ENCODE data around the gene SHANK1.

DNA sequence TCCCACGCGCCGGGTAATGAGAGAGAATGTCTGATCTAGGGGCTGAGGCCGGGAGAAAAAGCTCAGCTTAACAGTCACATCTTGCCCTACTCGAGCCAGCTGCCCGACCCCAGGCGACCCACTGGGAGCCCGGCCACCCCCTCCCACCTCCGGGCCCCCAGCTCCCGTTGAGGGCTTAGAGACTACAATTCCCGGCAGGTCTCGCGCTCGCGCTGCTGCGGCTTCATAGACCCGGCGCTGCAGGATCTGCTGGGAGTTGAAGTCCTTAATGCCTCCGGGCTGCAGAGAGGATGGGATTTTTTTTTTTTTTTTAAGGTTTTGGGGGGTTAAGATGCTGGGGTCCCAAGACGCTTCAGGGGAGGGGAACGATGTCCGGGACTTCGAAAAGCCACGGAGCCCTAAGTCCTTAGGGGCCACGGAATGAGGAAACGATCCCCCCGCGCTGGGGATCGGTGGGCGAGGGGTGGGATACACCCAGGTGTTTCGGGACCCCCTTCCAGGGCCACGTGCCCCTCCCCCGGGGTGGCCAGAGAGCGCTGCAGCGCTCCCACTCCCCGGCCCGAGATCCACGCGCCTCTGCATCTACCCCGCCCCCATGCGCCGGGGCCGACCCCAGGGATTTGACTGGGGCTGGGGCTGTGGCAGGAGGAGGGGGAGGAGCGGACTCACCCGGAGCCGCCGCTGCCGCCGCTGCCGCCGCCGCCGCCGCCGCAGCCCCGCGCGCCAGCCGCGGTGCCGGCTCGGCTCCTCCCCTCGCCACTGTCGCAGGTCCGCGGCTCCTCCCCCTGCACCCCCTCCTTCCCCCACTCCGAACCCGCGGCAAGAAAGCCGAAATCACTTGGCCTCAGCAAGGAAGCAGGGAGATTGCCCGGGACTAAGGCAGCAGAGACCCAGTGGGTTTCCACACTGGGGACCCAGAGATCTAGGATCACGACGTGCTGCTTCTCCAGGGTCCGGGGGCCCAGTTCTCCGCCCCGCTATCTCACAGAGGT is 80.2 kb downstream of the SHANK1 start, which contains the start of gene SYT3:
- TF ChIP-seq, protein P1, sequence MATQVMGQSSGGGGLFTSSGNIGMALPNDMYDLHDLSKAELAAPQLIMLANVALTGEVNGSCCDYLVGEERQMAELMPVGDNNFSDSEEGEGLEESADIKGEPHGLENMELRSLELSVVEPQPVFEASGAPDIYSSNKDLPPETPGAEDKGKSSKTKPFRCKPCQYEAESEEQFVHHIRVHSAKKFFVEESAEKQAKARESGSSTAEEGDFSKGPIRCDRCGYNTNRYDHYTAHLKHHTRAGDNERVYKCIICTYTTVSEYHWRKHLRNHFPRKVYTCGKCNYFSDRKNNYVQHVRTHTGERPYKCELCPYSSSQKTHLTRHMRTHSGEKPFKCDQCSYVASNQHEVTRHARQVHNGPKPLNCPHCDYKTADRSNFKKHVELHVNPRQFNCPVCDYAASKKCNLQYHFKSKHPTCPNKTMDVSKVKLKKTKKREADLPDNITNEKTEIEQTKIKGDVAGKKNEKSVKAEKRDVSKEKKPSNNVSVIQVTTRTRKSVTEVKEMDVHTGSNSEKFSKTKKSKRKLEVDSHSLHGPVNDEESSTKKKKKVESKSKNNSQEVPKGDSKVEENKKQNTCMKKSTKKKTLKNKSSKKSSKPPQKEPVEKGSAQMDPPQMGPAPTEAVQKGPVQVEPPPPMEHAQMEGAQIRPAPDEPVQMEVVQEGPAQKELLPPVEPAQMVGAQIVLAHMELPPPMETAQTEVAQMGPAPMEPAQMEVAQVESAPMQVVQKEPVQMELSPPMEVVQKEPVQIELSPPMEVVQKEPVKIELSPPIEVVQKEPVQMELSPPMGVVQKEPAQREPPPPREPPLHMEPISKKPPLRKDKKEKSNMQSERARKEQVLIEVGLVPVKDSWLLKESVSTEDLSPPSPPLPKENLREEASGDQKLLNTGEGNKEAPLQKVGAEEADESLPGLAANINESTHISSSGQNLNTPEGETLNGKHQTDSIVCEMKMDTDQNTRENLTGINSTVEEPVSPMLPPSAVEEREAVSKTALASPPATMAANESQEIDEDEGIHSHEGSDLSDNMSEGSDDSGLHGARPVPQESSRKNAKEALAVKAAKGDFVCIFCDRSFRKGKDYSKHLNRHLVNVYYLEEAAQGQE (IDR thresholded peaks at IDR 0.05): no peak
- TF ChIP-seq, protein P2, sequence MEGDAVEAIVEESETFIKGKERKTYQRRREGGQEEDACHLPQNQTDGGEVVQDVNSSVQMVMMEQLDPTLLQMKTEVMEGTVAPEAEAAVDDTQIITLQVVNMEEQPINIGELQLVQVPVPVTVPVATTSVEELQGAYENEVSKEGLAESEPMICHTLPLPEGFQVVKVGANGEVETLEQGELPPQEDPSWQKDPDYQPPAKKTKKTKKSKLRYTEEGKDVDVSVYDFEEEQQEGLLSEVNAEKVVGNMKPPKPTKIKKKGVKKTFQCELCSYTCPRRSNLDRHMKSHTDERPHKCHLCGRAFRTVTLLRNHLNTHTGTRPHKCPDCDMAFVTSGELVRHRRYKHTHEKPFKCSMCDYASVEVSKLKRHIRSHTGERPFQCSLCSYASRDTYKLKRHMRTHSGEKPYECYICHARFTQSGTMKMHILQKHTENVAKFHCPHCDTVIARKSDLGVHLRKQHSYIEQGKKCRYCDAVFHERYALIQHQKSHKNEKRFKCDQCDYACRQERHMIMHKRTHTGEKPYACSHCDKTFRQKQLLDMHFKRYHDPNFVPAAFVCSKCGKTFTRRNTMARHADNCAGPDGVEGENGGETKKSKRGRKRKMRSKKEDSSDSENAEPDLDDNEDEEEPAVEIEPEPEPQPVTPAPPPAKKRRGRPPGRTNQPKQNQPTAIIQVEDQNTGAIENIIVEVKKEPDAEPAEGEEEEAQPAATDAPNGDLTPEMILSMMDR (IDR thresholded peaks at IDR 0.05; ENCODE audit: low read depth, low read length, missing input control): no peak
- TF ChIP-seq, protein P3, sequence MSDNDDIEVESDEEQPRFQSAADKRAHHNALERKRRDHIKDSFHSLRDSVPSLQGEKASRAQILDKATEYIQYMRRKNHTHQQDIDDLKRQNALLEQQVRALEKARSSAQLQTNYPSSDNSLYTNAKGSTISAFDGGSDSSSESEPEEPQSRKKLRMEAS (IDR thresholded peaks at IDR 0.05): no peak
- TF ChIP-seq NR2F2 (IDR thresholded peaks at IDR 0.05) (no peak), HNF4A (conservative IDR thresholded peaks at IDR 0.05) (no peak), RAD21 (IDR thresholded peaks at IDR 0.05) (no peak), FOXA1 (IDR thresholded peaks at IDR 0.05) (no peak), FOXA2 (IDR thresholded peaks at IDR 0.05) (no peak)
- TF ChIP-seq, protein P4, sequence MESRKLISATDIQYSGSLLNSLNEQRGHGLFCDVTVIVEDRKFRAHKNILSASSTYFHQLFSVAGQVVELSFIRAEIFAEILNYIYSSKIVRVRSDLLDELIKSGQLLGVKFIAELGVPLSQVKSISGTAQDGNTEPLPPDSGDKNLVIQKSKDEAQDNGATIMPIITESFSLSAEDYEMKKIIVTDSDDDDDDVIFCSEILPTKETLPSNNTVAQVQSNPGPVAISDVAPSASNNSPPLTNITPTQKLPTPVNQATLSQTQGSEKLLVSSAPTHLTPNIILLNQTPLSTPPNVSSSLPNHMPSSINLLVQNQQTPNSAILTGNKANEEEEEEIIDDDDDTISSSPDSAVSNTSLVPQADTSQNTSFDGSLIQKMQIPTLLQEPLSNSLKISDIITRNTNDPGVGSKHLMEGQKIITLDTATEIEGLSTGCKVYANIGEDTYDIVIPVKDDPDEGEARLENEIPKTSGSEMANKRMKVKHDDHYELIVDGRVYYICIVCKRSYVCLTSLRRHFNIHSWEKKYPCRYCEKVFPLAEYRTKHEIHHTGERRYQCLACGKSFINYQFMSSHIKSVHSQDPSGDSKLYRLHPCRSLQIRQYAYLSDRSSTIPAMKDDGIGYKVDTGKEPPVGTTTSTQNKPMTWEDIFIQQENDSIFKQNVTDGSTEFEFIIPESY (IDR thresholded peaks at IDR 0.05): no peak

Measured in liver (tissue), 3 donors.